NCI-H2029 treated with DMSO at 0.1 percent for 48 hours (cell line): Measurements from ENCODE around the gene RET.

Experiments
- DNase-seq: peaks from one replicate; lab custom pipeline; 2025; lab: John Stamatoyannopoulos, UW

RET gene

GRCh38 chr10:43062402-43063160 is 14.3 kb upstream of the RET start:
- no peak for DNase-seq

DNA sequence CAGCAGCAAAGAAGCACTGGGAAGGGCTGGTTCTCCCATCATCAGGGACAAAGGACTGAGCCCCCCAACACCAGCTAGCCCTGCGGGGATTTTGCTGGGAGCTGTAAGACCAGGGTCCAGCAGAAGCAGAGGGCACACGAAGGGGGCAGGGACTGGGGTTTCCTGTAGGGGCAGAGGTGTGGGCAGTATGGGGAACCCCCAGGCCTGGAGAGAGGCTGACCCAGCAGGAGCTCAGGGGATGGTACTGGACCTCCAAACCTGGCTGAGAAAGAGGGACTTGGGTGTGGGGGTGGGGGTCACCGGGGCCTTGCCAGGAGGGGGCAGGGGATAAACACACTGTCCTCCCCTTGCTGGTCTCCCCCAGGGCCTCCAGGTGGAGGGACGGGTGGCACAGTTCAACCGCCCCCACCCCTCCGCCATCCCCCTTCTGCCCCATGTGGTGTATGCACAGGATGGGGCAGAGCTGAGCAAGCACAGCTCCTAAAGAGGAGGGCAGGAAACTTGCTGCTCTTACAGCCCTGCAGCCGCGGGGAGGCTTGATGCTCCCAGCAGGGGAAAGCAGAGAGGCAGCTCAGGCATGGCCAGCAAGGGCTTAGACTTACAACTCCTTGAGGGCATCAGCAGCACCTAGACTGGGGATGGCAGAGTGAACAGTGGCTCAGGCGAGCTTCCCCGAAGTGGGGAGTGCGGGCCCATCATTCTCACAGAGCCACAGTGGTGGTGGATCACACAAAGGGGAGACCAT is 12.4 kb upstream of the RET start:
- no peak for DNase-seq

- DNase-seq: no peak
Observed at GRCh38 chr10:43065234-43065633, 11.6 kb upstream of the RET start.

DNA sequence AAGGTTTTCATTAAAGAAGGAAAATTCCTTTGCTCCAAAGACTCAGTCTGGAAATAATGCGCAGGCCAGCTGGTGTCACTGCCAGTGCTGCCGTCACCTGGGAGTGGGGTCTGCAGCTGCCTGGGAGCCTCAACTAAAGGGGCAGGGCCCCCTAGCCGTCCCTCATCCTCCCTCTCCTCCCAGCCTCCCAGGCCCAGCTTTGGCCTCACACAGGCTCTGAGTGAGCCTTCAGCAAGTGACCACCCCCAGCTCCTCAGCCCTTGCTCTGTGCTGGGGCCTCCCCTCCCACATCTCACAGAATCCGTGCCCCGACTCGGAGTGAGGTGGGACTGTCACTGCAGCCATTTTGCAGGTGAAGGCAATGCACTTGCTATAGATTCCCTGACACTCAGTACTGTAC is 11.1 kb upstream of the RET start:
- DNase-seq: no peak

- DNase-seq: no peak
Observed at GRCh38 chr10:43066481-43066880, 10.4 kb upstream of the RET start.

DNA sequence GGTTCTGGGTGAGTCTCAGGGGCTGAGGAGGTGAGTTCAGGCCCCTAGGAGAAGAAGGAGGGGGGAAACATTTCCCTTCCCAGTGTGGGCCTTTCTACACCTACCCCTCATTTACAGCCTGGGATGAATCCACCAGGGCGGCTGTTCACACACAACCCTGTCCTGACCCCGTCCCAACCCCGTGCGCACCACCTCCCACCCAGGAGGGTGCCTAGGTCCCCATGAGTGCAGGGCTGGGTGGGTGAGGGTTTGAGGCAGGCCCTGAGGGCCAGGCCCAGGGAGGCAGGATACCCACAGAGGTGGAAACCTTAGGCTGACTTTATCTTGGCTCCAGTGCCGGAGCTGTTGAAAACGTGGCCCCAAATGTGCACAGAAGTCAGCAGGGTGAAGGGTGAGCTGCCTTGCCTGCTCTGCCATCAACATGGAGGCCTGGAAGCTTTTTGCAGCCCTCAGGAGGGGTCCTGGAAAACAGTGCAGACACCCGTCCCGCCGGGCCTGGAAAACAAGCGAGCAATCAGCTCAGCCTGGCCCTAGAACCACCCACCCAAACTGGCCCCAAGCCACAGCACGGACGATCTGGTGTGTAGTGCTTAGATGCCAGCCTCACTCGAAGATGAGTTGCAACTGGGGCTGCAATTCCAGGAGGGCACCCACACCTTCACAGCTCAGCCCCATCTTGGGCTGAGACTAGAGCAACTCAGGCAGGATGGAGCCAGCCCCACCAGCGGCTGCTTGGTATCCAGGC is 9.3 kb upstream of the RET start:
- no peak for DNase-seq

DNA sequence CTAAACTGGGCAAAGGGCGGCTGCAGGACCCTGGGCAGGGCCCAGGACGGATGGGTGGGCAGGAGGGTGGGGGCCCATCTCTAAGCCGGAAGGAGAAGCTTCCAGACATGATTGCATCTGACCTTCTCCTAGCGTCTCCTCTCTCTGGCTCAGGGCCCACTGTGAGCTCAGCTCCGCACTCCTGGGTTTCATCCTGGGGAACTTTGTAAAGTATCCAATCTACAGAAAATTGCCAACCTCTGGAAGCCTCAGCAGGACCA is 8.8 kb upstream of the RET start:
- no peak for DNase-seq

DNA sequence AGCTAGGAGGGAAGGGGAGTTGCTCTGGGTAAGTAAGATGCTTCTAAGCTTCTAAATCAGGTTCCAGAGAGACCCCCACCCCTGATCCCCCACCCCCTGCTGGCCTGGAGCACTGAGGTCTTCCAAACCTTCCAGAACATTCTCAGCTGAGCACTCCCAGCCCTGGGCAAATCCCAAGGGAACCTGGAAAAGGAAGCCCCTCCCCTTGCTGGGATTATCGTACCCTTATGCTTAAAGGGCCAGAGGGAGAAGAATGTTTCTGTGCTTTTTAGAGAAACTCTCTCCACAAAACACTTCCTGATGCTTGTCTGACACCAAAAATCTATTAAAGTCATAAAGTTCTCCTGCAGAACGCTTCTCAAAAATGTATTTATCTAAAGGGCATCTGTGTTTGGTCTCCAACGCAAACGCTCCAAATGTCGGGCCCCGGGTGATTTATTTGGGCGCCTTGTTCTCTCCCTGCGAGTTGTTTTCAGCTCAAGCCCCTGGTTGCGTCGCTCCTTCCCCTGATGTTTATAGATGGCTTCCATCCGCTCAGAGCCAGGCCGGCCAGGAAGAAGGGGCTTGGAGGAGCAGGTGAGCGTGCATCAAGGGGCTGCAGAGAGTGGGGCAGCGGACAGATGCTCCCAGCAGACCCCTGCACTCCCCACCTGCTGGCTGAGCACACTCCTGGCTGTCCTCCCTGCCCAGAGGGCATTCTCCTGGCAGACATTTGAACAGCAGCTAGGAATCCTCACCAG is 8.2 kb upstream of the RET start:
- no peak for DNase-seq

GRCh38 chr10:43069211-43069515 is 7.7 kb upstream of the RET start:
- no peak for DNase-seq

- DNase-seq: no peak
Observed at GRCh38 chr10:43069579-43069978, 7.3 kb upstream of the RET start.

DNA sequence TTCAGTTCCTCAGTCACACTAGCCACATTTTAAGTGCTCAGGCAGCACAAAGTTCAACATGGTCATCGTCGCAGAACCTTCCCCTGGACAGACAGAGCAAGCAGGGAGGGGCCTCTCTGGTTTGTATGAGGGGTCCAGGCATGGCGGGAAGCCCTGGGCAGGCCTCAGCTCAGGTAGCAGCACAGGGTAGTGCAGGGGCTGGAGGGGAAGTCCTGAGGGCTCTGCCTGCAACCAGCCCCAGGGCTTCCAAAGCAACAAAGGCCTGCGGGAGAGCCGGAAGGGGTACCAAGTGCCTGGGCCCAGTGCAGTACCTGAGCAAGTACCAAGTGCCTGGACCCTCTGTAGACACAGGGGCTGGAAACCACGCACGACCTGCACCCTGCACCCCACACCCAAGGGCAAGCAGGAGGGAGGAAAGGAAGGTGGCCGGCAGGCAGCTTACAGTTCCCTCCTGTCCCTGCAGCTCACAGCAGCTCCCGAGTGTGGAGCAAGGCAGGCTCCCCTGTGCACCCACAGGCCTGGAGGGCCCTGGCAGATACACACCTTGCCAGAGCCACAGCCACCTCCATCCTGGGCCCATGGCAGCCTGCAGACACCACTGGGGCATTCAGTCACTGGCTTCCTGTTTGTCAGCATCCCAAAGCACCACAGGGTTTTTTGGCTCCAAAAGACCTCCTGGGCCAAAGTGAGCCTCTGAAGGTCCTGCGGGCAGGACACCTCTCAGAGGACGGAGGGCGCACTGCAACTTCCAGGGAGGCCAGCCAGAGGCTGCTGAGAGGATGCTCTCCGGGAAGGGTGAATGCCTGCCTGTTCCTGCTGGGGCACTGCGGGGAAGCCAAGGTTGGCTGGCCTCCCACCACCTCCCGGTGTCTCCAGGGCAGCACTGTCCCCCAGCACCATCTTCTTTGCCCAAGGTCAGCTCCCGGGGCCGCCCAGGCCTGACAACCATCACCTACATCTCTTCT is 6.5 kb upstream of the RET start:
- no peak for DNase-seq

DNA sequence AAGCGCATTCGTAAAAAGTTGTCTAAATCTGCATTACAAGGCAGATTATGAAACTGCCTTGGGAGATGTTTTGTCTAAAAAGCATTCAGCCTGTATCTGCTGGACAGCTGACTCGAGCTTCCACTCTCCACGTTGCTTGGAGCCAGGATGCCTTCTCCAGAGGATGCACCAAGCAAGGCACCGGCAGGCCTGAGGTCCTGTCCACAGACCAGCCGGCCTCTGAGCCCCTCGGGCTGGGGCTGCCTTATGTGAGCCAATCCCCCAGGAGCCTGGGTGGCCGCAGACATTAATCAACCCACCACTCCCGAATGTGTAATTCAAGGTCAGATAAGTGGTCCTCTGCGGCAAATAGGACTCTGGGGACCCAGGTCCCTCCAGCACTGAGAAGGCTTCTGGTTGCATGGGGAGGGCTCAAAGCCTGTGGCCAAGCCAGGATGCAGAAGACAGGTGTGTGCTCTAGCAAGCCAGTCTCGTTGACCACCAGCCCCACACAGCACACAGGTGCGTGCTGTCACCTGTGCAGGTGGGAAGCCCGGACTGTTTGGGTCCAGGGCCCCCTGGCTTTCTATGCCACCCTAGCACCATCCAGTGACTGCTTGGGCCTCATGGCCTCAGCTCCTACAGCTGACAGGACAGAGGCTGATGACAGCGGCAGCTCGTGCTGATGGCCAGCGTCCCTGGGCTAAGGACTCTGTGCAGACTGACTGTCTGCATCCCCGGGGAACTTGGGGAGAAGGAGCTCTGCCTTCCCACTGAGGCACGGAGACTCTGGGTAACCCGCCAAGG is 4.8 kb upstream of the RET start:
- DNase-seq: no peak

GRCh38 chr10:43073191-43073590 is 3.7 kb upstream of the RET start:
- no peak for DNase-seq

- no peak for DNase-seq
Observed at GRCh38 chr10:43073721-43074120, 3.1 kb upstream of the RET start.

- DNase-seq: no peak
Observed at GRCh38 chr10:43074409-43074808, 2.5 kb upstream of the RET start.

DNA sequence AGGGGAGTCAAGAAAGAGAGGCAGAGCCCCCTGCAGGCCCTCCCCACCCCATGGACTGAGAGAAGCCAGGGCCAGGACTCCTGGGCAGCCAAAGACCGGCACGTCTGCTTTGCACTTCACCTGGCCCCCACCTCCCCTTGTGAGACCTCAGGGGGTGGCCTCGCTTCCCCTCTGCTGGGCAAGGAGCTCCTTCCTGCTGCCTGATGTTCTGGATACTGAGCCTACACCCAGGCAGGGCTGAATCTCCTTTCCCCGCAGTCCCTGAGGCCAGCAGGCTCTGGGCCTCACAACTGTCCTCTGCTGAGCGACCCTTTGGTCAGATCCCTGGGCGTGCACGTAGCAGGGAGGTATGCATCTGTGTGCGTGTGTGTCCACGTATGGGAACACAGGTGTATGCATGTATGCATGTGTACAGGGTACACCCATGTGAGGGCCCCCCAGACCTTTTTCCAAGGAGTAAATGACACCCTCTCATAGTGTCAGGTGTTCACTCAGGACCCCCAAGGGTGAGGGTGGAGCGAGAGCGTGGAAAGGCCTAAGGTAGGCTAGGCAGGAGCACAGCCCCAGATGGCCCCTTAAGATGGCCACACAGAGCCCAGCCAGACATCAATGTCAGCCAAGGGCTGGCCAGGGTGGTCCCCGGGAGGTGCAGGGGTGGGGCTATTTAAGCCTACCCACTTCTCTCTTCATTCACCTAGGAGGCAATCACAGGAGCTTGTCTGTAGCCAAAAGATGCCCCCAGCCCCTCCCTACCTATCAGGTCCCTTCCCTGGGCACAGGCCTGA is 1.9 kb upstream of the RET start:
- no peak for DNase-seq

DNA sequence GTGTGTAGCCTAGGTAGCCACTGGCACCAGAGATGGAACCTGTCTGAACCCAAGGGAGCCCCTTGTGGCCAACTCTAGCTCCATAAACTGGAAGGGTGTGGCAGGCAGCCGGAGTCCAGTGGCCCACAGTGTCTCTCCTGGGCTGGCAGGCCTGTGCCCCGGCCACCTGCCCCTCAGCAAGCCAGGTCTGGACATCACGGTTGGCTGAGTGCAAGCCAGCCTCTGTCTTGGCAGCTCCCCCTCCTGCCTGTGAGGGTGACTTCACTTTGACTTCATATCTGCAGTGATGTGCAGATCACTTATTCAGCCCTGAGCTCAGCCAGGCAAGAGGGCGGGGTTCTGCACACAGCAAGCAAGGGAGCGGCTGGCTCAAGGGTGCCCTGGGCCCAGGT is 1.3 kb upstream of the RET start:
- no peak for DNase-seq

DNA sequence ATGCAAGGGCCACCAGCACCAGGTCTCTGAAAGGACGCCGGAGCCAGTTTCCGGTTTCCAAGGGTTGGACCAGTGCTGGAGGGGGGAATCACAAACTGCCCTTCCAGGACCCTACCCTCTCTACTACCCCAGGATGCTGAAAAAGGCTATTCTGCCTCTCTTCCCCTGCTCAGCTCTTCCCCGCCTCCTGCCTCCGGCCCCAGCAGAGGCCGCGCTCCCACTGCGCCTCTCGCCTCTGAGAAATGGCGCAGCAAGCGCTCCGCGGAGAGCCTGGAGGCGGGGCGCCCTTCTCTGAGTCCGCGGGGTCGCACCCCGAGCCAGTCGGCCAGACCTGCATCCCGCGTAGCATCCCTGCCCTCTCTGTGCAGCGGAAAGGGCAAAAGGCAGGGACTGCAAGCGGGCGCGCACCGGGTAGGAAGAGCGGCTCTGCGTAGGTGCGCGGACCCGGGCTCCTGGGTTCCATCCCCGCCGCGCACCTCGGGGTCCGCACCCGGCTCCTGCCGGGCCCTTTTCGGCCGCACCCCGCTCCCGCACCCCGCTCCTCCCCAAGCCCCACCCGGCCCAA is 476 bp upstream of the RET start:
- DNase-seq: no peak

- DNase-seq: no peak
Observed at GRCh38 chr10:43077421-43078171, 727 bp downstream of the RET start.
